ENCODE results near the gene IL19.

- TF ChIP-seq CSDC2 (CRISPR knock-in tag; IDR thresholded peaks at IDR 0.05) (no peak), PPARA (CRISPR knock-in tag; IDR thresholded peaks at IDR 0.05; ENCODE audit: borderline replicate concordance) (no peak), ESRRG (CRISPR knock-in tag; IDR thresholded peaks at IDR 0.05) (no peak), ZFP3 (CRISPR knock-in tag; IDR thresholded peaks at IDR 0.05) (no peak), TOX (CRISPR knock-in tag; IDR thresholded peaks at IDR 0.05; ENCODE audit: borderline replicate concordance) (no peak), SNAI2 (CRISPR knock-in tag; IDR thresholded peaks at IDR 0.05) (no peak), RARB (CRISPR knock-in tag; IDR thresholded peaks at IDR 0.05) (no peak), ARNTL (CRISPR knock-in tag; IDR thresholded peaks at IDR 0.05; ENCODE audit: borderline replicate concordance, low read depth) (no peak), ZNF70 (CRISPR knock-in tag; IDR thresholded peaks at IDR 0.05) (no peak)
These were observed 95.5 kb downstream of the IL19 start for GRCh38 chr1:206866062-206866461.
